ENCODE data around the gene LRRC41.

GRCh38 chr1:46262508-46262907 lies 40.9 kb downstream of the LRRC41 start:
- TF ChIP-seq CTCF (conservative IDR thresholded peaks at IDR 0.05 in 1 of 2, IDR thresholded peaks at IDR 0.05 in 1 of 2; ENCODE audit: extremely low read depth in 1 of 2, insufficient read depth in 1 of 2, low read depth in 1 of 2, low read length in 2 of 2) (no peak), EZH2 (IDR thresholded peaks at IDR 0.05; ENCODE audit: borderline replicate concordance, low read length) (no peak)

Data from mammary epithelial cell (primary cell).